Midbrain (tissue), 1 donor: Measurements from ENCODE around the gene CCNG2.

Source experiments
- DNase-seq: peaks from one replicate; lab custom pipeline; 2025; lab: John Stamatoyannopoulos, UW

CCNG2 gene

GRCh38 chr4:77147079-77147782 is 9.8 kb upstream of the CCNG2 start:
- no peak for DNase-seq

- DNase-seq: no peak
These were observed 8.9 kb upstream of the CCNG2 start for GRCh38 chr4:77148078-77148477.

GRCh38 chr4:77149789-77150188 is 7.2 kb upstream of the CCNG2 start:
- no peak for DNase-seq

- DNase-seq: no peak
These were observed 5.8 kb upstream of the CCNG2 start for GRCh38 chr4:77151241-77151640.

GRCh38 chr4:77152421-77152820 is 4.6 kb upstream of the CCNG2 start:
- DNase-seq: no peak

GRCh38 chr4:77153006-77153405 is 4.0 kb upstream of the CCNG2 start:
- DNase-seq: no peak

- DNase-seq: no peak
These were observed 2.9 kb upstream of the CCNG2 start for GRCh38 chr4:77154065-77154464.

GRCh38 chr4:77154761-77155499 is 2.1 kb upstream of the CCNG2 start:
- DNase-seq: peak; percentile 37

GRCh38 chr4:77155631-77156452 is 1.2 kb upstream of the CCNG2 start:
- peak; percentile 65 for DNase-seq

GRCh38 chr4:77156533-77156911 is 485 bp upstream of the CCNG2 start:
- DNase-seq: peak; percentile 99

- peak; percentile 77 for DNase-seq
These were observed 966 bp downstream of the CCNG2 start for GRCh38 chr4:77157859-77158486.

- no peak for DNase-seq
These were observed 1.5 kb downstream of the CCNG2 start for GRCh38 chr4:77158487-77158861.

- DNase-seq: no peak
These were observed 2.8 kb downstream of the CCNG2 start for GRCh38 chr4:77159806-77160205.

- no peak for DNase-seq
These were observed 6.6 kb downstream of the CCNG2 start for GRCh38 chr4:77163641-77164040.

GRCh38 chr4:77167173-77167572 is 10.2 kb downstream of the CCNG2 start:
- no peak for DNase-seq

- DNase-seq: no peak
These were observed 10.9 kb downstream of the CCNG2 start for GRCh38 chr4:77167866-77168265.

- DNase-seq: no peak
These were observed 12.5 kb downstream of the CCNG2 start for GRCh38 chr4:77169481-77169880.

- DNase-seq: no peak
These were observed 13.9 kb downstream of the CCNG2 start for GRCh38 chr4:77170926-77171325.

- no peak for DNase-seq
These were observed 15.3 kb downstream of the CCNG2 start for GRCh38 chr4:77172336-77172735.

GRCh38 chr4:77174426-77174825 is 17.4 kb downstream of the CCNG2 start:
- DNase-seq: no peak

GRCh38 chr4:77175201-77175611 is 18.2 kb downstream of the CCNG2 start:
- no peak for DNase-seq

GRCh38 chr4:77176640-77177039 is 19.6 kb downstream of the CCNG2 start:
- DNase-seq: no peak
